ENCODE results near the gene EYA2.

Gene EYA2

GRCh38 chr20:47126709-47127108 lies 232.1 kb downstream of the EYA2 start:
- Histone ChIP-seq H3K36me3 (ENCODE audit: insufficient read depth, low read length) (no peaks in the 10 kb centered on the region), H3K4me1 (ENCODE audit: insufficient read depth, low read length) (peaks cover 5% of the 10 kb centered on the region; the same call in 1 of the 2 replicates), H3K9ac (ENCODE audit: low read depth, low read length) (no peak overlapping the region), H3K9me3 (ENCODE audit: control insufficient read depth, insufficient read depth, low read length) (no peaks in the 10 kb centered on the region)

- Histone ChIP-seq H3K4me1 (ENCODE audit: insufficient read depth, low read length) (peaks cover 5% of the 10 kb centered on the region; the same call in 1 of the 2 replicates), H3K9ac (ENCODE audit: low read depth, low read length) (no peak overlapping the region), H3K36me3 (ENCODE audit: insufficient read depth, low read length) (no peaks in the 10 kb centered on the region), H3K9me3 (ENCODE audit: control insufficient read depth, insufficient read depth, low read length) (no peaks in the 10 kb centered on the region)
These were observed 232.9 kb downstream of the EYA2 start for GRCh38 chr20:47127546-47127945.

- Histone ChIP-seq H3K9me3 (ENCODE audit: control insufficient read depth, insufficient read depth, low read length) (no peaks in the 10 kb centered on the region), H3K4me1 (ENCODE audit: insufficient read depth, low read length) (peaks cover 5% of the 10 kb centered on the region; the same call in 1 of the 2 replicates), H3K9ac (ENCODE audit: low read depth, low read length) (no peak overlapping the region), H3K36me3 (ENCODE audit: insufficient read depth, low read length) (no peaks in the 10 kb centered on the region)
These were observed 233.4 kb downstream of the EYA2 start for GRCh38 chr20:47127999-47128398.

- Histone ChIP-seq H3K4me1 (ENCODE audit: insufficient read depth, low read length) (peaks cover 8% of the 10 kb centered on the region; the same call in 1 of the 2 replicates), H3K9me3 (ENCODE audit: control insufficient read depth, insufficient read depth, low read length) (no peaks in the 10 kb centered on the region)
These were observed 234.7 kb downstream of the EYA2 start for GRCh38 chr20:47129306-47129705.

GRCh38 chr20:47133809-47134456 lies 239.3 kb downstream of the EYA2 start:
- Histone ChIP-seq H3K36me3 (ENCODE audit: insufficient read depth, low read length) (no peaks in the 10 kb centered on the region), H3K4me1 (ENCODE audit: insufficient read depth, low read length) (peaks cover 6% of the 10 kb centered on the region; the same call in 1 of the 2 replicates), H3K9ac (ENCODE audit: low read depth, low read length) (no peak overlapping the region), H3K9me3 (ENCODE audit: control insufficient read depth, insufficient read depth, low read length) (no peaks in the 10 kb centered on the region)

More at GRCh38 chr20:47129306-47129705, 234.7 kb downstream of the EYA2 start:
- no peak overlapping the region for H3K9ac ChIP-seq (ENCODE audit: low read depth, low read length)
- no peaks in the 10 kb centered on the region for H3K36me3 ChIP-seq (ENCODE audit: insufficient read depth, low read length)

GRCh38 chr20:47136782-47137181 lies 242.1 kb downstream of the EYA2 start:
- Histone ChIP-seq H3K9ac (ENCODE audit: low read depth, low read length) (no peak overlapping the region), H3K4me1 (ENCODE audit: insufficient read depth, low read length) (peaks cover 6% of the 10 kb centered on the region; the same call in 1 of the 2 replicates), H3K9me3 (ENCODE audit: control insufficient read depth, insufficient read depth, low read length) (no peaks in the 10 kb centered on the region), H3K36me3 (ENCODE audit: insufficient read depth, low read length) (no peaks in the 10 kb centered on the region)

- H3K4me1 ChIP-seq (ENCODE audit: insufficient read depth, low read length): peaks cover 6% of the 10 kb centered on the region; the same call in 1 of the 2 replicates
- H3K9me3 ChIP-seq (ENCODE audit: control insufficient read depth, insufficient read depth, low read length): no peaks in the 10 kb centered on the region
- H3K9ac ChIP-seq (ENCODE audit: low read depth, low read length): no peak overlapping the region
- no peaks in the 10 kb centered on the region for H3K36me3 ChIP-seq (ENCODE audit: insufficient read depth, low read length)
These were observed 242.7 kb downstream of the EYA2 start for GRCh38 chr20:47137231-47137870.

GRCh38 chr20:47139934-47140535 lies 245.4 kb downstream of the EYA2 start:
- no peaks in the 10 kb centered on the region for H3K36me3 ChIP-seq (ENCODE audit: insufficient read depth, low read length)
- no peak overlapping the region for H3K9ac ChIP-seq (ENCODE audit: low read depth, low read length)
- H3K9me3 ChIP-seq (ENCODE audit: control insufficient read depth, insufficient read depth, low read length): no peaks in the 10 kb centered on the region
- H3K4me1 ChIP-seq (ENCODE audit: insufficient read depth, low read length): 0 out of 2 replicates have a peak, but pooled peaks cover 3% of the 10 kb centered on the region

- H3K9me3 ChIP-seq (ENCODE audit: control insufficient read depth, insufficient read depth, low read length): no peaks in the 10 kb centered on the region
- H3K4me1 ChIP-seq (ENCODE audit: insufficient read depth, low read length): peaks cover 3% of the 10 kb centered on the region; the same call in 1 of the 2 replicates
- no peaks in the 10 kb centered on the region for H3K36me3 ChIP-seq (ENCODE audit: insufficient read depth, low read length)
- no peak overlapping the region for H3K9ac ChIP-seq (ENCODE audit: low read depth, low read length)
These were observed 246.8 kb downstream of the EYA2 start for GRCh38 chr20:47141350-47141921.

- H3K9ac ChIP-seq (ENCODE audit: low read depth, low read length): no peak overlapping the region
- H3K4me1 ChIP-seq (ENCODE audit: insufficient read depth, low read length): peaks cover 2% of the 10 kb centered on the region; the same call in 1 of the 2 replicates
- no peaks in the 10 kb centered on the region for H3K36me3 ChIP-seq (ENCODE audit: insufficient read depth, low read length)
- H3K9me3 ChIP-seq (ENCODE audit: control insufficient read depth, insufficient read depth, low read length): no peaks in the 10 kb centered on the region
These were observed 247.5 kb downstream of the EYA2 start for GRCh38 chr20:47141941-47142773.

GRCh38 chr20:47142774-47143170 lies 248.1 kb downstream of the EYA2 start:
- H3K9ac ChIP-seq (ENCODE audit: low read depth, low read length): no peak overlapping the region
- H3K36me3 ChIP-seq (ENCODE audit: insufficient read depth, low read length): no peaks in the 10 kb centered on the region
- H3K9me3 ChIP-seq (ENCODE audit: control insufficient read depth, insufficient read depth, low read length): no peaks in the 10 kb centered on the region
- H3K4me1 ChIP-seq (ENCODE audit: insufficient read depth, low read length): no peaks in the 10 kb centered on the region; the same call in 1 of the 2 replicates

GRCh38 chr20:47143657-47144056 lies 249.0 kb downstream of the EYA2 start:
- Histone ChIP-seq H3K36me3 (ENCODE audit: insufficient read depth, low read length) (no peaks in the 10 kb centered on the region), H3K4me1 (ENCODE audit: insufficient read depth, low read length) (no peaks in the 10 kb centered on the region; the same call in 1 of the 2 replicates), H3K9ac (ENCODE audit: low read depth, low read length) (no peak overlapping the region), H3K9me3 (ENCODE audit: control insufficient read depth, insufficient read depth, low read length) (no peaks in the 10 kb centered on the region)

- Histone ChIP-seq H3K9me3 (ENCODE audit: control insufficient read depth, insufficient read depth, low read length) (no peaks in the 10 kb centered on the region), H3K4me1 (ENCODE audit: insufficient read depth, low read length) (no peaks in the 10 kb centered on the region; the same call in 1 of the 2 replicates), H3K36me3 (ENCODE audit: insufficient read depth, low read length) (no peaks in the 10 kb centered on the region), H3K9ac (ENCODE audit: low read depth, low read length) (no peak overlapping the region)
These were observed 249.8 kb downstream of the EYA2 start for GRCh38 chr20:47144463-47144862.

- no peaks in the 10 kb centered on the region; the same call in 1 of the 2 replicates for H3K4me1 ChIP-seq (ENCODE audit: insufficient read depth, low read length)
- H3K36me3 ChIP-seq (ENCODE audit: insufficient read depth, low read length): no peaks in the 10 kb centered on the region
- no peak overlapping the region for H3K9ac ChIP-seq (ENCODE audit: low read depth, low read length)
- no peaks in the 10 kb centered on the region for H3K9me3 ChIP-seq (ENCODE audit: control insufficient read depth, insufficient read depth, low read length)
These were observed 252.0 kb downstream of the EYA2 start for GRCh38 chr20:47146686-47147085.
